Measurements from ENCODE around the gene CHRNA4.
"Not testable (repeated sequence)": the region's sequence is repeated elsewhere in the genome, so short reads cannot be mapped to it uniquely, and the experiment has no call there.

CHRNA4 gene

DNA sequence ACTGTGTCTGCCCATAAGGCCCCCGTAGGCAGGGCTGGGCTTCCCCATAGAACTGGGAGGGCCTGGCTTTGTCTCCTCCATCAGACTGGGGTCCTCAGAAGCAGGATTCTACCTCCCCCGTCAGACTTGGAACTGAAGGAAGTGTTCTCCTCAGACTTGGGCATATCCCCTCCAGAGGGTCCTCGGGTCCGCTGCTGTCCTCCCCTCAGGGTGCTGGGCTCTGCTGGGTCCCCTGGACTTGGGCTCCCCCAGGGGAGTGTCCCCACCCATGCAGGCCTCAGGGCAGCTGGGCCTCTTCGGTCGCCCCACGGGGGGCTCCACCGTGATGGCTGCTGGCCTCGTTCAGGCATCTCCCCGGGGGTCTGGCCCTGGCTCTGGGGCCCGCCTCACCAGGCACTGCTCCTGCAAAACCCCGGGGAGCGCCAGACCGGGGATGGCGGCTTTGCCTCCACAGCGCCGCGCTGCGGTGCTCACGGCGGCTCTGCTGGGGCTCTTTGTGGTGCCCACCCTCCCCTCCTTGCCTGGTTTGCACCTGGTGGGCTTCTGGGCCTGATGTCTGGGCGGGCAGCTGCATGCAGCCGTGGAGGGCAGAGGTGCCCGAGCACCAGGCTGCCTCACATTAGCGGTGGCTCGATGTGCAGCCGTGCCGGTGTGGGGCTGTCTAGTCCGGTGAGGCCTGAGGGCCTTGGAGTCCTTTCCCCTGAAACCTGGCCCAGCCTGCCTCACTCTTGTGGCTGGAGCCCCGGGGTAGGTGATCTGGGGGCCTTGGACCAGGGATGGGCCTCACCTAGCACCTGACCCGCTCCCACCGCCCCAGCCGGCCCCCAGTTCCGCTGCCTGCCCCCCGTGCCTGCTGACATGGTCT lies 54.2 kb downstream of the CHRNA4 start:
- no peak for DNase-seq

DNA sequence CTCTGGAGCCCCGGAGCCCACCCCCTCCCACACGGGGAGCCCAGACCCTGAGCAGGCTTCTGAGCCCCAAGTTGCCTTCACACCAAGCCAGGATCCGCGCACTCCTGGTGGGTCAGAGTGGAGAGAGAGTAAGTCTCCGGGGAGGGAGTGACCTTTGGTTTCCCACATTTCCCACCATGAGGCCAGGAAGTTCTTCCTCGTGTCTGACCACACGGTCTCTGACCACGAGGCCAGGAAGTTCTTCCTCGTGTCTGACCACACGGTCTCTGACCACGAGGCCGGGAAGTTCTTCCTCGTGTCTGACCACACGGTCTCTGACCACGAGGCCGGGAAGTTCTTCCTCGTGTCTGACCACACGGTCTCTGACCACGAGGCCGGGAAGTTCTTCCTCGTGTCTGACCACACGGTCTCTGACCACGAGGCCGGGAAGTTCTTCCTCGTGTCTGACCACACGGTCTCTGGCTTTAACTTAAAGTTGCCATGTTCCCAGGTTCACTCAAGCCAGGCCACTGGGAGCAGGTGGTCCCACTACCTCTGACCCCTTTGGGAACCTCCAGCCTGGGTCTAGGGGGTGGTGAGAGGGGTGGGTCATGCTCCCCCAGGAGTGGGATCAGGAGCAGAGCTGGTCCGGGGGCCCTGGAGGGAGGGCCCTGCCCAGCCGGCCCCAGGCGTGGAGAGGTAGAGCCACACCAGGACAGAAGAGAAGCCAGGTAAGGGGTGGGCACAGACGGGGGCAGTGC lies 55.0 kb downstream of the CHRNA4 start:
- DNase-seq = not testable (repeated sequence)

DNA sequence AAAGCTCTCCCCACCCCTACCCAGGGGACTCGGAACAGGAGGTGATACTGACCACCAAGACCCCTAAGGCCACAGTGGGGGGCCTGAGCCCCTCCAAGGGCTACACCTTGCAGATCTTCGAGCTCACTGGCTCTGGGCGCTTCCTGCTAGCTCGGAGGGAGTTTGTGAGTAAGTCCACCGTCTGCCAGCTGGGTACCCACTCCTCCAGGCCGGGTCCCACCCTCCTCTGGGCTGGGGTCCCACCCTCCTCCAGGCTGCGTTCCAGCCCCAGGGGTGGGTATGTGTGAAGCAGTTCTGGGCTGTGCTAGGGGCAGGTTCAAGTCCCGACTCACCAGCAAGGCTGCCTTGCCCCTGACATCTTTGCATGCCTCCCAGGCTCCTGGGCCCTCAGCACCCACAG lies 55.8 kb downstream of the CHRNA4 start:
- DNase-seq = no peak

DNA sequence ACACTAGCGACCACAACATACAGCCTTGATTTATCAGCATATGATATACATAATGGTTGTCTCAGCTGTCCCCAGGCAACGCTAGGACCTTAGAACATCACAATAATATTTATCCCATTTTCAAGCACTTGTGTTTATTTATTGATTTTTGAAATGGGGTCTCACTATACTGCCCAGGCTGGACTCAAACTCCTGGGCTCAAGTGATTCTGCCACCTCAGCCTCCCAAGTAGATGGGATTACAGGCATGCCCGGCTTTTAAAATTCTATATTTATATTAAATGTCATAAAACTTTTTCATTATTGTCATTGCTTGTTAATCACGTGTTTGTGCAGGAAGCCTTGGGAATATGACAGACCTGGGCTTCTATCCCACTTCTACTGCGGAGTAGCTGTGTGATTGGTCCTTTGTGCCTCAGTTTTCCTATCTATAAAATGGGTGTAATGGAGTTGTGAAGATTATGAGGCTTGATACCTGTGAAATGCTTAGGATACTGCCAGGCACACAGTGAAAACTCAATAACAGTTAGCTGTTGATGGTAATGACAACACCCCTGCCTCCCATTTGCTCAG lies 58.0 kb downstream of the CHRNA4 start:
- no peak for DNase-seq

DNA sequence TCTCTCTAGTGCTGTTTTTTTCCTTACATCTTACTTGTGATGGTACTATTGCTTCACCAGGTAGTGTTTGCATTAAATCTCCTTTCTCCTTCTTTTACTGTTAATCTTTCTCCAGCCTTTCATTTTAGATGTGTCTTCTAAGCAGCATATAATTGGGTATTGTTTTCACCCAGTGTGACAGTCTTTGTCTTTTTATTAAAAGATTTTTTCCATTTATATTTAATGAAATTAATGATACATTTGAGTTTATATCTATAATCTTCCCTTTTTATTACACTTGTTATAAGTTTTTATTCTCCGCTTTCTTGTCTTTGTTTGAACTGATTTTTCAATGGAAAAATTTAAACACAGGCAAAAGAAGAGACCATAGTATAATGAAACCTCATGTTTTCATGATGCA lies 59.5 kb downstream of the CHRNA4 start:
- no peak for DNase-seq

DNA sequence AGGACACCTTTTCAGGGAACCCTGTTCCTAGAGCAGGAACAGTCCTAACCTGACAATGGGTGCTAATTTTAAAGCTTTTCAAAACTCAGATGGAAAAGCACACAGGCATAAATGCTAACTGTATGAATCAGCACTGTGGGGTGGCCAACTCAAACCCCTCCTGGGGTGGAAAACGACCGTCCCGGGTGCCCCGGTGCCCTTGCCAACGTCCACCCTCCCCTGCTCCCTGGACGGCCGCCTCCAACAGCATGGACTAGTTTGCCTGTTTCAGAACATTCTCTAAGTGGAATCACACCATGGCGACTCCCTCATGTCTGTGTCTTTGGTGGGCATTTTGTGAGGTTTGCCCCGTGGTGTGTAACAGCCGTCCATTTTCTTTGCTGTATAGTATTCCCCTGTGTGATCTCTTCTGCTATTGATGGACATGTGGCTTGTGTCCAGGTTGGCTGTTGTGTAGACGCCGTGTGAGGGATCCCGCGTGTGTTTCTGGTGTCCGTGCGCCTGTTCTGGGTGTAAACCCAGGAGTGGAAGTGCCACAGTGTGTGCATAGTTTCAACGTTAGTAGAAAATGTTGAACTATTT lies 62.3 kb downstream of the CHRNA4 start:
- no peak for DNase-seq

DNA sequence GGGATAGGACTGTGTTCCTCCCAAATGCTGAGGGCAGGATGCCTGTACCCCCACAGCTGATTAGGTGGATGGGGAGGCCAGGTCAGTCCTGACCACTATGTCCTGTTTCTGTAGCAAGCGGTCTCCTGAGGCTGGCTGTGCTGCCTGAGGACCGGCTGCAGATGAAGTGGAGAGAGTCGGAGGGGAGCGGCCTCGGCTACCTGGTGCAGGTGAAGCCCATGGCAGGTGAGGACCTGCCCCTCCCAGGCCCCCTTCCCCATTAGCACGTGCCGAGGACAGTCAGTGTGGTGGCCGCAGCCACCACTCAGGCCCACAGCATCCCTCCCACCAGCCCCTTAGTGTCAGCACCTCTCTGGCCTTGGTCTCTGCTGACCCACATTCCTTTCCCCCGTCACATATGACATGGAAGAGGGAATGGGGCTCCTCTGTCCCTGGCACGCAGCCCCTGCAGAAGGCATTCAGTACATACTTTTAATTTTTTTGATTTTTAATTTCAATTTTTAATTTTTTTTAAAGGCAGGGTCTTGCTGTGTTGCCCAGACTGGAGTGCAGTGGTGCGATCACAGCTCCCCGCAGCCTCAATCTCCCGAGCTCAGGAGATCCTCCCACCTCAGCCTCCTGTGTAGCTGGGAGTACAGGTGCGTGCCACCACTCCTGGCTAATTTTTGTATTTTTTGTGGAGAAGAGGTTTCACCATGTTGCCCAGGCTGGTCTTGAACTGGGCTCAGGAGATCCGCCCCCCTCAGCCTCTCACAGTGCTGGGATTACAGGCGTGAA lies 63.2 kb downstream of the CHRNA4 start:
- DNase-seq = no peak

DNA sequence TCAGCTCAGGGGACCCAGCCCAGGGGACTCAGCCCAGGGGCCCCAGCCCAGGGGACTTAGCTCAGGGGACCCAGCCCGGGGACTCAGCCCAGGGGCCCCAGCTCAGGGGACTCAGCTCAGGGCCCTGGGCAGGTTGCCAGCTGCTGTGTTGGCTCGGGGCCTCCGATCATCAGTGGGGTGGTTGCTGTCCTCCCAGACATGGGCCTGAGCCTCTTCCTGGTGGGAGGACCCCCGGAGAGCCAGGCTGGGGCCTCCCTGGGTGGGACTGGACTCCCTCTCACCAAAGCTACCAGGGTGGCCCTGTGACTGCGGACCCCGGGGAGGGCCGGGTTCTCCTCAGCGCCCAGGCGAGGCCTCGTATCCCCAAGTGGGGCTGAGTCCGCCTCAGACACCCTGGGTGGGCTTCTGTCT lies 63.8 kb downstream of the CHRNA4 start:
- DNase-seq = no peak

DNA sequence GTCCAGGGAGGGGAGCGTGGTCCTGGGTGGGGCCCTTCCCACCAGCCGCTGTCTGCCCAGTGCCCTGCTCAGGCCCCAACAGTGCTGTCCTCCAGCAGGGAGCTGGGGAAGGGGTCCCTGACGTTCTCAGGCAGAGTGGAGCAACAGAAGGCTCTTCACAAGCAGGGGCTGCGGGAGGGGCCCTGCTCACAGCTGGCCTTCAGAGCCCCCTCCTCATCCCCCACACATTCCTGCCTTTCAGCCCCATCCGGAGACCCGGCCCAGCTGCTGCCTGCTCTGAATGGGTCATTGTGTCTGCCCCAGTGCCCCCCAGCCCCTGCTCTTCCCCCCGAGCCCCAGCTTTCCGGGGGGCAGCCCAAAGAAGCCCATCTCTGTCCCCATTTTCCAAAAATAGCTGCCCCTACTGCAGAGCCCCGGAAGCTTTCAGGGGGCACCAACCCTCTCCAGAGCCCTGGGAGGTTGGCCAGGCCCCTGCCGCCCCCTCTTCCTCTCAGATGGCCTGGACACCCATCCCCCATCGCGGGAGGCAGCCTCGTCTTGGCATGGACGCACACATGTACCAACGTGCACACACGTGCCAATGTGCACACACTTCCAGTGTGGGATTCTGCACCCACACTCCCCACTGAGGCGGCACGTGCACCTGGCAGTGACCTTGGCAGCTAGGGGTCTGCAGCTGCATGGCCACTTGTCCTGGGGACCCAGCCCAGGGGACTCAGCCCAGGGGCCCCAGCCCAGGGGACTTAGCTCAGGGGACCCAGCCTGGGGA lies 64.4 kb downstream of the CHRNA4 start:
- DNase-seq = no peak

DNA sequence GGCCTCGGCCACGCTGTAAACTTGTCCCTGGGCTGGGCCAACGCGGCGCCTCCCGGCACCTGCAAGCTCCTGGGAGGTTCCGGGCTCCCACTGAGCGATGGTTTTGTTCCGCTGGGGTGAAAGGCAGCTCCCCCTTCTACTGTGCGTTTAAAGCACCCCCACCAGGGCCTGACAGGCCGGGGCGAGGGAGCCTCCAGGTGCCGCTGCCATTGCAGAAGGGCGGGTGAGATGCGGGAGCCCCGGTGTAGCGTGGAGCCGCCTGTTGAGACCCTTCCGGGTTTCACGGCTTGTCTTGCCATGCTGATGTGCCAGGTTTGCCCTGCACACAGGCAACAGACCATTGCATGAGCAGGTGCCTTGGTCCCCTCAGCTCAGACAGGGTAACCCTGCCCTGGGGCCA lies 65.3 kb downstream of the CHRNA4 start:
- no peak for DNase-seq

DNA sequence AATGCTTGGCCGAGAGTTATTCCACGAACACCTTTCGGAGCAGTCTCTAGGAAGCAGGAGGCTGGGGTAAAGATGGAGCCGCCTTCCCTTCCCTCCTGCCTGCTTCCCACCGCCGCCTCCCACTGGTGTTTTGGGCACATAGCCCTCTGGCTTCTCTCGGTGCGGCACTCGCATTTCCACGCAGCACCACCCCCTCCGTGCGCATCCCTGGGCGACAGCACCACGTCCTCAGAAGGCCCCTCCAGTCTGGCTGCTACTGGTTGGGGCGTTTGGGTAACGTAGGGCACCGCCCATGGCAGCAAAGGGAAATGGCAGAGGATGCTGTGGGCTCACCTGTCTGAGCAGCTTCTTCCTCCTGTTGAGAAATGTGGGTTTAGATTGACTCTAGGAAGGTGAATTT lies 65.7 kb downstream of the CHRNA4 start:
- DNase-seq = no peak

DNA sequence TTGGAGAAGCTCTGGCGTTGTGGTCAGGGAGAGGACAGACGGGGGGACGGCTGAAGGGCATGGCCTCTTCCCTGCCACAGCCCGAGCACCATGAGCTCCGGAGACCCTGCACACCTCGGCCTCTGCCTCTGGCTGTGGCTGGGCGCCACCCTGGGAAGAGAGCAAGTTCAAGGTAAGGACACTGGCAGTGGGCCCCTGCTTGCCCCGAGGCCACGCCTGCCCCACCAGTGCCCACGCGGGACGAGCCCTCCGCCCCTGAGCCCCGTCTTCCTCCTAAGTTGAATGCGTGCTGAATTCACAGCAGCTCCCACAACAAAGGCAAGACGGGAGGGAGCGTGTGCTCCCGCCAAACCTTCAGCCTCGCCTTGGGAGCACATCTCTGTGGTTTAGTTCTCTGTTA lies 66.1 kb downstream of the CHRNA4 start:
- DNase-seq = no peak

DNA sequence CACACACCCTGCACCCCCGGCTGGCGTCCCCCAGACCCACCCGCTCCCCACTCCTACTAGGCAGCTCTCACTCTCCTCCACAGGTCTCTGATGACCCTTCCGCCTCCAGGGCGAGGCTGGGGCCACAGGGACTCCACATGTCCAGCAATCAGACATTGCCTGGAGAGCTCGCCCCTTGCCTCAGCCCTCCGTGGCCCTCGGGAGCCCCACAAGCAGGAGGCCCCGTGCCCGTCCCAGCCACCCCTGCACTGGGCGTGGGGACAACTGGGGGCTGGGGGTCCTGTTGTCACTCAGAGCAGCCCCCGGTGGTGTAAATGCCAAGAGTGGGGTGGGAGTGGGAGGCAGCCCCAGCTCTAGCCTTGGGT lies 66.6 kb downstream of the CHRNA4 start:
- DNase-seq = no peak

DNA sequence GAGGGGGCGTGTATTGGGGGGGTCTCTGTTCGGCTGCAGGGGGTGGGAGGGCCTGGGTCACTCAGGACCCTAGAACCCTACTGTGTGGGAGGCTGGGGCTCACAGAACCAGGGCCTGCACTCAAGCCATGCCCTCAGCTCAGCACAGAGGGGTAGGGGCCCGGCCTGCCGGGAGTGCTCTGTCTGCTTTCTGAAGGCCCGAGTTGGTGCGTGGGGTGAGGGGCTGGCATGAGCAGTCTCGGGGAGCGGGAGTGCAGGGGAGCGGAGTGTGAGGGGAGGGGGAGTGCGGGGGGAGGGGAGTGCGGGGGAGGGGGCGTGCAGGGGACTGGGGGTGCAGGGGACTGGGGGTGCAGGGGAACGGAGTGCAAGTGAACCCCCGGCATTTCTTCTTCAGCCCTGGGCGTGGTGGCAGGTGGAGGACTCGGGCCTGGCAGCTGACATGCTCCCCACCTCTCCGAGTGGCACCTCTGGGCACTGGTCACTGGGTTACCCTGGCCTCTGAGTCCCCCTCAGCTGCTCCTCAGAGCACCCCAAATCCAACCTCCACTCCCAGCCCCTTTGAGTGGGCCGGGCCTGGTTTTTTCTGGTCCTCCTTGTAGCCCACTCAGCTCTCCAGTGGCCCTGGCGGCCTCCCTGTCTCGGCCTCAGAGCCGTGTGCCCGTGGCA lies 67.1 kb downstream of the CHRNA4 start:
- peak; percentile 8 for DNase-seq

DNA sequence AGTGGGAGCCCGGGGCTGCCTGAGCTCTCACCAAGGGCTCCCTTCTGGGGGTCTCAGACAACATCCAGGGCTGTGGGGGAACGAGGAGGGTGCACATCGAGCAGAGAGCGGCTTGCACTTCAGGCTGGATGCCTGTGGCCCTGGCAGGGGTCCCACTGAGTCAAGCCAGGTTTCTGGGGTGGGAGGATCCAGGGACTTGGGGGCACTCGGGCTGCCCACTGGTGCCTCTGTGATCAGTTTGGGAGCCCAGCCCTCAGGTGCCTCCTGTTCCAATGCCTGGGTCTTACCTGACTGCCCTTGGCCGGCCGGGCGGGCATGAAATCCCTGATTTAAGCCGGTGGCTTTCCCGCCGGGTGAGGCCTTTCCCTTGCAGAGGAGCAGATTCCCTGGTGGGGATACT lies 67.7 kb downstream of the CHRNA4 start:
- peak; percentile 15 for DNase-seq

Measured in retina (tissue), 1 donor.